Chondrocyte (in vitro differentiated cells): ENCODE measurements around the gene CAVIN1. TPM values are rescaled to one million over a fixed set of nuclear protein-coding genes. Genes with fewer than 3 reads are reported as not detected.

Experiments
- DNase-seq: peaks from one replicate; pipeline ENCODE4 v3.0.0; 2021; ENCODE audit warnings: mixed read lengths, low spot score
- H3K27ac Mint-ChIP-seq: one replicate; pipeline ENCODE4 v1.8.0; 2021; ENCODE audit warnings: mild to moderate bottlenecking, moderate library complexity, mixed read lengths; ENCODE audit not compliant: unreplicated experiment
- H3K27me3 Mint-ChIP-seq: 2 replicates; pipeline ENCODE4 v1.8.0; 2021; ENCODE audit warnings: low read depth, mixed read lengths
- H3K36me3 Mint-ChIP-seq: 2 replicates; pipeline ENCODE4 v1.8.0; 2021; ENCODE audit warnings: low read depth, mixed read lengths
- H3K4me1 Mint-ChIP-seq: 2 replicates; pipeline ENCODE4 v1.8.0; 2021; ENCODE audit warnings: low read depth, mild to moderate bottlenecking, mixed read lengths
- H3K4me3 Mint-ChIP-seq: one replicate; pipeline ENCODE4 v1.8.0; 2021; ENCODE audit warnings: mild to moderate bottlenecking, moderate library complexity, mixed read lengths; ENCODE audit not compliant: unreplicated experiment
- H3K9me3 Mint-ChIP-seq: 2 replicates; pipeline ENCODE4 v1.8.0; 2021; ENCODE audit warnings: low read depth, mixed read lengths
- long read RNA-seq: library from polyadenylated mRNA; stranded (forward); transcript quantifications from one replicate; pipeline ENCODE4 v2.0.0, GENCODE V29; 2021
- total RNA-seq: library from RNA; stranded (reverse); gene quantifications from 3 replicates; pipeline ENCODE4 v1.2.1, GENCODE V29; 2021
- TF ChIP-seq, protein P1 (sequence below): fragments of 200-600 bp; sonication (generic); IDR thresholded peaks from 2 replicates; pipeline ENCODE4 v1.5.0; 2021; ENCODE audit warnings: antibody characterized with exemption, mild to moderate bottlenecking, moderate library complexity

The CAVIN1 gene, protein sequence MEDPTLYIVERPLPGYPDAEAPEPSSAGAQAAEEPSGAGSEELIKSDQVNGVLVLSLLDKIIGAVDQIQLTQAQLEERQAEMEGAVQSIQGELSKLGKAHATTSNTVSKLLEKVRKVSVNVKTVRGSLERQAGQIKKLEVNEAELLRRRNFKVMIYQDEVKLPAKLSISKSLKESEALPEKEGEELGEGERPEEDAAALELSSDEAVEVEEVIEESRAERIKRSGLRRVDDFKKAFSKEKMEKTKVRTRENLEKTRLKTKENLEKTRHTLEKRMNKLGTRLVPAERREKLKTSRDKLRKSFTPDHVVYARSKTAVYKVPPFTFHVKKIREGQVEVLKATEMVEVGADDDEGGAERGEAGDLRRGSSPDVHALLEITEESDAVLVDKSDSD
- 501 to 877 TPM (median 874 TPM) in 3 replicates for total RNA-seq
- long read RNA-seq, transcript CAVIN1-201 (2 exons, 3,828 nt), result major isoform, 2,034 of 2,297 reads
- long read RNA-seq, partial matches to known transcripts, result 0 of 2,297 reads
- long read RNA-seq, other reads (novel, unspliced or antisense), result 263 of 2,297 reads

DNA sequence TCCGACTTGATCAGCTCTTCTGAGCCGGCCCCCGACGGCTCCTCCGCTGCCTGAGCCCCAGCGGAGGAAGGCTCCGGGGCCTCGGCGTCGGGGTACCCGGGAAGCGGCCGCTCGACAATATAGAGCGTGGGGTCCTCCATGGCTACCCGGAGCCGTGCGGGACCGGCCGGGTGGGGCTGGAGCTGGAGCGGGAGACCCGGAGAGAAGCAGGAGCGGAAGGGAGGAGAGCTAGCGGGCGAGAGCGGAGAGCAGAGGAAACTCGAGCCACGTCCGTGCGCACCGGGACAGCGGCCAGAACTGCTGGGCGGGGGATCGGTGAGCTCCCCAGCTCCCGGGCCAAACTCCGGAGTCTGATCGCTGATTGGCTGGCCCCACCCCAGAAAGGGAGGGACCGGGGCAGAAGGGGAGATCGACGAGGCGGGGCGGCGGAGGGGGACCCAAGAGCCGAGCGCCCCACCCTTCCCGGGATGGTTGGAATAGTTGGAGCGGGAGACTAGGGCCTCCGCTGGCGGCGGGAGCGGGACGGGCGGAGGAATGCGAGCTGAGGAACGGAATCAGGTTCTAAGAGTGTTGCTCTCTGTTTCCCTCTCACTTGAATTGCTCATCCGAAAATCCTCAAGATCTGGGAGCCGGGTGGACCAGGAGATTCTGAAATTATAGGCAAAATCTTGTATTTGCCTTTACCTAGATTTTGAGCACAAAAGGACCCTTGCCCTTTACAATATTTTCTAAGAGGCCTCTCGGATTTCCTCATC lies at the start of gene CAVIN1:
Gene CAVIN1 (minus strand): TSS at position 299 of the 755 bp plus-strand sequence. CDS start 159 bp downstream, at position 140.
- Mint-ChIP-seq H3K9me3 (no peaks in the 10 kb centered on the region), H3K36me3 (peaks cover 4% of the 10 kb centered on the region), H3K4me3 (peak within 1 kb of the TSS; percentile 98), H3K4me1 (peaks cover 53% of the 10 kb centered on the region), H3K27ac (peak within 1 kb of the TSS; percentile 93), H3K27me3 (no peaks in the 10 kb centered on the region)
- TF ChIP-seq, protein P1, sequence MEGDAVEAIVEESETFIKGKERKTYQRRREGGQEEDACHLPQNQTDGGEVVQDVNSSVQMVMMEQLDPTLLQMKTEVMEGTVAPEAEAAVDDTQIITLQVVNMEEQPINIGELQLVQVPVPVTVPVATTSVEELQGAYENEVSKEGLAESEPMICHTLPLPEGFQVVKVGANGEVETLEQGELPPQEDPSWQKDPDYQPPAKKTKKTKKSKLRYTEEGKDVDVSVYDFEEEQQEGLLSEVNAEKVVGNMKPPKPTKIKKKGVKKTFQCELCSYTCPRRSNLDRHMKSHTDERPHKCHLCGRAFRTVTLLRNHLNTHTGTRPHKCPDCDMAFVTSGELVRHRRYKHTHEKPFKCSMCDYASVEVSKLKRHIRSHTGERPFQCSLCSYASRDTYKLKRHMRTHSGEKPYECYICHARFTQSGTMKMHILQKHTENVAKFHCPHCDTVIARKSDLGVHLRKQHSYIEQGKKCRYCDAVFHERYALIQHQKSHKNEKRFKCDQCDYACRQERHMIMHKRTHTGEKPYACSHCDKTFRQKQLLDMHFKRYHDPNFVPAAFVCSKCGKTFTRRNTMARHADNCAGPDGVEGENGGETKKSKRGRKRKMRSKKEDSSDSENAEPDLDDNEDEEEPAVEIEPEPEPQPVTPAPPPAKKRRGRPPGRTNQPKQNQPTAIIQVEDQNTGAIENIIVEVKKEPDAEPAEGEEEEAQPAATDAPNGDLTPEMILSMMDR, result no peak
- peak; percentile 99 for DNase-seq

DNA sequence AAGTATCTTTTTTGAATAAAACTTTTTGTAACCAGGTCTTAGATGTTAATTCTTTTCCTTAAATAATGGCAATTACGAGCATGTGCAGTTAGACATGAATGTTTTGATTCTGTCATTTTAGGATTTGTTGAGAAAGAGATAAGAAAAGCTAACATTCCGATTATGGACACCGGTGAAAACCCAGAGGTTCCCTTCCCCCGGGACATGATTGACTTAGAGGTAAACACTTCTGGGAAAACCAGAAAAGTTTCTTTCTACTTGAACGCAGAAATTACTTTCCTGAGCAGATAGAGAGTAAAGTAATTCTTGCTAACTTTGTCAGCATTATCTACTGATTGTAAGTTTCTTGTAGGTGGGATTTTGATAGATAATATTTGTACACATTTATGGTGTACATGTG lies 44.8 kb upstream of the CAVIN1 start:
- DNase-seq, result no peak
- TF ChIP-seq, protein P1, result no peak
- peaks cover 3% of the 10 kb centered on the region for H3K4me1 Mint-ChIP-seq
- H3K36me3 Mint-ChIP-seq, result peaks cover 31% of the 10 kb centered on the region
- no peaks in the 10 kb centered on the region for H3K27me3 Mint-ChIP-seq
- H3K9me3 Mint-ChIP-seq, result no peaks in the 10 kb centered on the region
- H3K4me3 Mint-ChIP-seq, result no peak overlapping the region
- H3K27ac Mint-ChIP-seq, result no peak overlapping the region

DNA sequence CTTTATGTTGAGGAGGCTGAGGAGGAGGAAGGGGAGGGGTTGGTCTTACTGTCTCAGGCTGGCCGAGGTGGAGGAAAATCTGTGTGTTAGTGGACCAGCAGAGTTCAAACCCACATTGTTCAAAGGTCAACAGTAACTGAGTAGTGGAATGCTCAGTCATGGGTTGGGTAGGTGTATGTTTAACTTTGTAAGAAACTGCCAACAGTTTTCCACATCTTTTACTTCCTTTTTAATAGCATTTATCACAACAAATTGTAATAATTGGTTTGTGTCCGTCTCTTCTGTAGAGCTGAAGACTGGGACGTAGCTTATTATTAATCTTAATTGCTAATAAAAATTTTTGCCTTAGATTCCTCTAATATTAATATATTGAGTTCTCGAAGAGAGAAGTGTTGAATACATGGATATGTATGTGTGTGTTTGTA lies 40.9 kb upstream of the CAVIN1 start:
- H3K27ac Mint-ChIP-seq, result no peak overlapping the region
- peaks cover 23% of the 10 kb centered on the region for H3K36me3 Mint-ChIP-seq
- H3K9me3 Mint-ChIP-seq, result no peaks in the 10 kb centered on the region
- DNase-seq, result no peak
- TF ChIP-seq, protein P1, result no peak
- H3K4me3 Mint-ChIP-seq, result no peak overlapping the region
- peaks cover 23% of the 10 kb centered on the region for H3K4me1 Mint-ChIP-seq
- no peaks in the 10 kb centered on the region for H3K27me3 Mint-ChIP-seq

DNA sequence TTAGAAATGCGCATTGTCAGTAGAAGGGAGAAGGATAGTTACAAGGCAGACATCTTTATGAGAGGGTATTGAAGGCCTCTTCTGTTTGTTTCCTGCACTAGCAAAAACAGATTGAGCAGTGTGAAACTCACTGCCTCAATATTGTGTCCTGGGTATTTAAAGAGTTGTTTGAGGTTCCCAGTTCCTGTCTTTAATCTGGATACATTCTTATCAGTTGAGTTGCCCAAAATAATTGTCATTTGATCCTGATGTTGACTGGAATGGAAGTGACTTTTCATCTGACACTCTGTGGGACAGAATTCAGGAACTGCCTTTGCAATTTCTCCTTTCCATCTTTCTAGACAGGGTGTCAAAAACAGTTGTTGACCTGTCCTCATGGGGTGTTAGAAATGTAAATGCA lies 37.3 kb upstream of the CAVIN1 start:
- TF ChIP-seq, protein P1, result no peak
- Mint-ChIP-seq H3K4me3 (peak overlapping the region; percentile 94), H3K27me3 (no peaks in the 10 kb centered on the region), H3K27ac (peak overlapping the region; percentile 93), H3K36me3 (peaks cover 6% of the 10 kb centered on the region), H3K4me1 (peaks cover 45% of the 10 kb centered on the region), H3K9me3 (no peaks in the 10 kb centered on the region)
- DNase-seq, result no peak

DNA sequence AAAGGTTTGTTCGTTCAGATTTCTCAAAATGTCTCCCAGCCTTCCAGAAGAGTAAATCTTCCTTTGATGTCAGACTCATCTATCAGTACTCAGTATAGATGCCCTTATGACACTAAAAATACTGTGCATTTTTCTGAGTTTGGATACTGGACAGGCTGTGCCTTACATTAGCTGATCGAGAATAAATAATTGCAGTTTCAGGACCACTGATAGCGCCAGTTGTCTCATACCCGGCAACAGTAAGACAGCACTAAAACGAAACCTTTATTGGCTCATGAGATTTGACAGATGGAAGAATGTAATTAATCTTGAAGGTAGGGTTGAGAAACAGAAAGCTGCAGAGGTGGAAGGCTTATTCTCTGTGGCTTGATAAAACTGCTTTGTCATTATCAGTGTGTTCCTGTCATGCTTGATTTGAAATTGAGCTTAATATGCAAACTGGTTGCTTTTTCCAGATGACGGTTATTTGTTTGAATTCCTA lies 36.8 kb upstream of the CAVIN1 start:
- Mint-ChIP-seq H3K9me3 (no peaks in the 10 kb centered on the region), H3K4me1 (peaks cover 45% of the 10 kb centered on the region), H3K36me3 (peaks cover 6% of the 10 kb centered on the region), H3K27me3 (no peaks in the 10 kb centered on the region), H3K4me3 (peak overlapping the region; percentile 94), H3K27ac (peak overlapping the region; percentile 93)
- no peak for DNase-seq
- TF ChIP-seq, protein P1, result no peak
